HEK293 (cell line): ENCODE measurements around the gene FMN1.

Experiments used
- CTCF ChIA-PET: fragments of 350-600 bp; formaldehyde crosslinking; extraction: SDS; loops from one replicate; lab custom pipeline; 2021; ENCODE audit warnings: antibody characterized with exemption; lab: Yijun Ruan, JAX
- POLR2A ChIA-PET: fragments of 300-600 bp; formaldehyde crosslinking; extraction: SDS; loops from one replicate; lab custom pipeline; 2020; ENCODE audit warnings: antibody characterized with exemption, inconsistent platforms; lab: Yijun Ruan, JAX
- H3K27ac ChIP-seq: fragments of 200-500 bp; sonication (Bioruptor generic); 2 replicates; pipeline ENCODE4 v1.5.1; 2014; ENCODE audit warnings: low read depth, low read length, control low read depth, inconsistent platforms; ENCODE audit errors: extremely low read depth
- H3K36me3 ChIP-seq, 2 experiments: fragments of 200-500 bp in 1 of 2; sonication (Bioruptor generic) in 1 of 2; 1 replicate in 1 of 2; 2 replicates in 1 of 2; pipeline ENCODE4 v1.5.1; 2014 to 2017; ENCODE audit warnings: inconsistent platforms in 2 of 2, low read length in 2 of 2; ENCODE audit not compliant: control insufficient read depth in 2 of 2, insufficient read depth in 1 of 2
- H3K4me1 ChIP-seq: fragments of 200-500 bp; sonication (Bioruptor generic); 2 replicates; pipeline ENCODE4 v1.5.1; 2014; ENCODE audit warnings: mild to moderate bottlenecking, low read length, inconsistent platforms; ENCODE audit not compliant: control insufficient read depth, insufficient read depth
- H3K4me3 ChIP-seq: 2 replicates; pipeline ENCODE4 v1.5.1; 2011; ENCODE audit warnings: low read depth, mild to moderate bottlenecking, control low read depth, low read length, moderate library complexity
- H3K9me3 ChIP-seq: fragments of 200-500 bp; sonication (Bioruptor generic); 2 replicates; pipeline ENCODE4 v1.5.1; 2014; ENCODE audit warnings: low read depth, low read length, inconsistent platforms; ENCODE audit not compliant: control insufficient read depth, insufficient read depth
- HIC1 ChIP-seq: fragments of 450-650 bp; formaldehyde crosslinking; IDR thresholded peaks from 2 replicates; pipeline ENCODE4 v1.5.1; 2016; ENCODE audit warnings: missing biosample characterization, missing genetic modification characterization
- KLF16 ChIP-seq: fragments of 450-650 bp; formaldehyde crosslinking; IDR thresholded peaks from 2 replicates; pipeline ENCODE4 v1.5.1; 2017; ENCODE audit warnings: missing biosample characterization, missing genetic modification characterization
- KLF7 ChIP-seq: fragments of 450-650 bp; formaldehyde crosslinking; IDR thresholded peaks from 2 replicates; pipeline ENCODE4 v1.5.1; 2016; ENCODE audit warnings: missing biosample characterization, missing genetic modification characterization, borderline replicate concordance
- MZF1 ChIP-seq: fragments of 450-650 bp; formaldehyde crosslinking; IDR thresholded peaks from 2 replicates; pipeline ENCODE4 v1.5.1; 2017; ENCODE audit warnings: missing biosample characterization, missing genetic modification characterization, borderline replicate concordance
- SCRT2 ChIP-seq: fragments of 450-650 bp; formaldehyde crosslinking; IDR thresholded peaks from 2 replicates; pipeline ENCODE4 v1.5.1; 2016; ENCODE audit warnings: missing biosample characterization, missing genetic modification characterization
- SETDB1 ChIP-seq: IDR thresholded peaks from one replicate; pipeline ENCODE4 v1.6.1; 2017; ENCODE audit warnings: mild to moderate bottlenecking, low read length, moderate library complexity, mixed read lengths; ENCODE audit not compliant: insufficient read length
- ZBTB17 ChIP-seq: fragments of 450-650 bp; formaldehyde crosslinking; IDR thresholded peaks from 2 replicates; pipeline ENCODE4 v1.5.1; 2016; ENCODE audit warnings: missing biosample characterization, missing genetic modification characterization
- ZBTB20 ChIP-seq: fragments of 450-650 bp; formaldehyde crosslinking; IDR thresholded peaks from 2 replicates; pipeline ENCODE4 v1.5.1; 2016; ENCODE audit warnings: missing biosample characterization, missing genetic modification characterization
- ZNF114 ChIP-seq: fragments of 450-650 bp; formaldehyde crosslinking; IDR thresholded peaks from 2 replicates; pipeline ENCODE4 v1.5.0; 2017; ENCODE audit warnings: missing biosample characterization, missing genetic modification characterization
- ZNF211 ChIP-seq: fragments of 450-650 bp; formaldehyde crosslinking; IDR thresholded peaks from 2 replicates; pipeline ENCODE4 v1.5.1; 2016; ENCODE audit warnings: low read depth, missing biosample characterization, missing genetic modification characterization
- ZNF529 ChIP-seq: fragments of 450-650 bp; formaldehyde crosslinking; IDR thresholded peaks from 2 replicates; pipeline ENCODE4 v1.5.1; 2017; ENCODE audit warnings: missing genetic modification characterization, missing biosample characterization; ENCODE audit not compliant: insufficient replicate concordance
- ZNF558 ChIP-seq: fragments of 450-650 bp; formaldehyde crosslinking; IDR thresholded peaks from 2 replicates; pipeline ENCODE4 v1.5.1; 2016; ENCODE audit warnings: missing biosample characterization, missing genetic modification characterization
- ZNF585B ChIP-seq: fragments of 450-650 bp; formaldehyde crosslinking; IDR thresholded peaks from 2 replicates; pipeline ENCODE4 v1.5.1; 2016; ENCODE audit warnings: missing biosample characterization, missing genetic modification characterization
- ZNF624 ChIP-seq: fragments of 450-650 bp; formaldehyde crosslinking; IDR thresholded peaks from 2 replicates; pipeline ENCODE4 v1.5.1; 2017; ENCODE audit warnings: missing biosample characterization, missing genetic modification characterization
- ZNF654 ChIP-seq: fragments of 450-650 bp; formaldehyde crosslinking; IDR thresholded peaks from 2 replicates; pipeline ENCODE4 v1.5.1; 2016; ENCODE audit warnings: low read depth, missing biosample characterization, missing genetic modification characterization
- ZNF704 ChIP-seq: fragments of 450-650 bp; formaldehyde crosslinking; IDR thresholded peaks from 2 replicates; pipeline ENCODE4 v1.5.1; 2016; ENCODE audit warnings: missing biosample characterization, missing genetic modification characterization
- TF ChIP-seq, protein P1 (sequence below): fragments of 450-650 bp; formaldehyde crosslinking; IDR thresholded peaks from 2 replicates; pipeline ENCODE4 v1.5.1; 2016; ENCODE audit warnings: missing biosample characterization, missing genetic modification characterization
- TF ChIP-seq, protein P2 (sequence below): fragments of 450-650 bp; formaldehyde crosslinking; IDR thresholded peaks from 2 replicates; pipeline ENCODE4 v1.5.1; 2017; ENCODE audit warnings: missing biosample characterization, missing genetic modification characterization

The FMN1 gene

GRCh38 chr15:33218071-33218491 is 23.6 kb upstream of the FMN1 start (continued):
- TF ChIP-seq, protein P1, sequence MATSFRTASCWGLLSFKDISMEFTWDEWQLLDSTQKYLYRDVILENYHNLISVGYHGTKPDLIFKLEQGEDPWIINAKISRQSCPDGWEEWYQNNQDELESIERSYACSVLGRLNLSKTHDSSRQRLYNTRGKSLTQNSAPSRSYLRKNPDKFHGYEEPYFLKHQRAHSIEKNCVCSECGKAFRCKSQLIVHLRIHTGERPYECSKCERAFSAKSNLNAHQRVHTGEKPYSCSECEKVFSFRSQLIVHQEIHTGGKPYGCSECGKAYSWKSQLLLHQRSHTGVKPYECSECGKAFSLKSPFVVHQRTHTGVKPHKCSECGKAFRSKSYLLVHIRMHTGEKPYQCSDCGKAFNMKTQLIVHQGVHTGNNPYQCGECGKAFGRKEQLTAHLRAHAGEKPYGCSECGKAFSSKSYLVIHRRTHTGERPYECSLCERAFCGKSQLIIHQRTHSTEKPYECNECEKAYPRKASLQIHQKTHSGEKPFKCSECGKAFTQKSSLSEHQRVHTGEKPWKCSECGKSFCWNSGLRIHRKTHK = no peak
- TF ChIP-seq ZNF529 (tag by site-specific recombination) (no peak), HIC1 (tag by site-specific recombination) (no peak), ZNF624 (no peak), KLF16 (tag by site-specific recombination) (no peak), SETDB1 (no peak), ZNF704 (tag by site-specific recombination) (no peak), ZNF114 (tag by site-specific recombination) (no peak), ZNF211 (tag by site-specific recombination) (no peak), MZF1 (tag by site-specific recombination) (no peak)
- TF ChIP-seq, protein P2, sequence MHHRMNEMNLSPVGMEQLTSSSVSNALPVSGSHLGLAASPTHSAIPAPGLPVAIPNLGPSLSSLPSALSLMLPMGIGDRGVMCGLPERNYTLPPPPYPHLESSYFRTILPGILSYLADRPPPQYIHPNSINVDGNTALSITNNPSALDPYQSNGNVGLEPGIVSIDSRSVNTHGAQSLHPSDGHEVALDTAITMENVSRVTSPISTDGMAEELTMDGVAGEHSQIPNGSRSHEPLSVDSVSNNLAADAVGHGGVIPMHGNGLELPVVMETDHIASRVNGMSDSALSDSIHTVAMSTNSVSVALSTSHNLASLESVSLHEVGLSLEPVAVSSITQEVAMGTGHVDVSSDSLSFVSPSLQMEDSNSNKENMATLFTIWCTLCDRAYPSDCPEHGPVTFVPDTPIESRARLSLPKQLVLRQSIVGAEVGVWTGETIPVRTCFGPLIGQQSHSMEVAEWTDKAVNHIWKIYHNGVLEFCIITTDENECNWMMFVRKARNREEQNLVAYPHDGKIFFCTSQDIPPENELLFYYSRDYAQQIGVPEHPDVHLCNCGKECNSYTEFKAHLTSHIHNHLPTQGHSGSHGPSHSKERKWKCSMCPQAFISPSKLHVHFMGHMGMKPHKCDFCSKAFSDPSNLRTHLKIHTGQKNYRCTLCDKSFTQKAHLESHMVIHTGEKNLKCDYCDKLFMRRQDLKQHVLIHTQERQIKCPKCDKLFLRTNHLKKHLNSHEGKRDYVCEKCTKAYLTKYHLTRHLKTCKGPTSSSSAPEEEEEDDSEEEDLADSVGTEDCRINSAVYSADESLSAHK (tag by site-specific recombination) = 0 out of 2 replicates have a peak, but pooled peaks have one; percentile 19

GRCh38 chr15:33215941-33216872 is 21.7 kb upstream of the FMN1 start:
- ChIA-PET POLR2A (no interaction called here), CTCF (interaction anchor here (0.5 to 3.4 kb wide), 14 partner anchors 9 to 694 kb away, joined by 3 to 23 read pairs (median 4); no protein-coding TSS in a partner anchor)
- H3K4me1 ChIP-seq = 0 out of 2 replicates have a peak, but pooled peaks cover 7% of the 10 kb centered on the region

DNA sequence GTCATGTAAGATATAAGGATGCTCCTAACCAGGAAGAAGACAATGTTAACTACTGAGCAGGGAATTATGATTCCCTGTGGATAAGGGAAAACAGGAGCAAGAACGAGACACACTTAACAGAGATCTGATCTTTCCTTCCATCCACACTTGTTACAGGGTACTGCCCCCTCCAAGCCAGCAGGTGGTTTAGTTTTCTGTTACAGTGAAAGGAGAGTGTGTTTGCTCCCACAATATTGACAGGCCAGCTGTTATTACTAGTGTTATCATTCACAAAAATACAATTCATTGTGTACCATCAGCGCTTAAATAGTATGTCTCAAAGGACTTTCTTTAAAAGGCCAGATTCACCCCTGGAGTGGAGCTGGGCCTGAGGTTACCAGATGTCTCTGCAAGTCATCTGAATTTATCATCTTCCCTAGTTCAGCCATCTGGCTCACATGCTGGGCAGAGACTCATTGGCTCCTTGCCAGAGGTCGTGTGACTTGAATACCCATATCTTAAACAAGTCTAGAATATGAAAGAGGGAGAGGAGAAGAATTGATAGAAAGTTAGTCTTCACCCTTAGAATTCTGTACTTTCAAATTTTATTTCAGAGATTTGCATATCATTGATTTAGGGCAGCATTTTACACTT is 16.8 kb upstream of the FMN1 start:
- POLR2A ChIA-PET = no interaction called here
- peak; percentile 65; the same call in 1 of the 2 replicates for TF ChIP-seq ZBTB20 (tag by site-specific recombination)
- peak; percentile 51; the same call in 1 of the 2 replicates for TF ChIP-seq ZNF558 (tag by site-specific recombination)
- peak; percentile 44; the same call in 1 of the 2 replicates for TF ChIP-seq SCRT2 (tag by site-specific recombination)
- TF ChIP-seq KLF7 (tag by site-specific recombination) = no peak
- peak; percentile 50; the same call in 1 of the 2 replicates for TF ChIP-seq ZBTB17 (tag by site-specific recombination)
- no peak for TF ChIP-seq ZNF654
- Histone ChIP-seq H3K36me3 (no peaks in the 10 kb centered on the region), H3K4me1 (peaks cover 5% of the 10 kb centered on the region; the same call in 1 of the 2 replicates), H3K9me3 (no peaks in the 10 kb centered on the region), H3K27ac (no peak overlapping the region), H3K4me3 (no peak overlapping the region)
- CTCF ChIA-PET = interaction anchor here (1.3 kb wide), 1 partner anchor 79 kb away, joined by 3 read pairs; no protein-coding TSS in a partner anchor

More at GRCh38 chr15:33215941-33216872, 21.7 kb upstream of the FMN1 start:
- no peak for TF ChIP-seq ZNF585B (tag by site-specific recombination)
- peak; percentile 6; the same call in 1 of the 2 replicates for TF ChIP-seq ZNF654
- no peak overlapping the region for H3K27ac ChIP-seq
- H3K36me3 ChIP-seq = no peaks in the 10 kb centered on the region
- no peak overlapping the region for H3K4me3 ChIP-seq
- no peaks in the 10 kb centered on the region for H3K9me3 ChIP-seq
